ENCODE data around the gene PLA2G6. TPM values are rescaled to one million over a fixed set of nuclear protein-coding genes. Genes with fewer than 3 reads are reported as not detected.

Gene PLA2G6
- total RNA-seq, 1 donor from 2014 or later, result 41.6 TPM

GRCh38 chr22:38071421-38072321, 110.0 kb downstream of the PLA2G6 start:
- no peak overlapping the region for H3K27ac Mint-ChIP-seq (ENCODE audit: unreplicated experiment)
- H3K4me1 Mint-ChIP-seq (ENCODE audit: unreplicated experiment), result peaks cover 10% of the 10 kb centered on the region
- TF ChIP-seq CTCF (IDR thresholded peaks at IDR 0.05), result no peak
- H3K4me3 Mint-ChIP-seq (ENCODE audit: unreplicated experiment), result no peak overlapping the region
- H3K27me3 Mint-ChIP-seq (ENCODE audit: unreplicated experiment), result no peaks in the 10 kb centered on the region
- DNase-seq (ENCODE audit: extremely low spot score, unreplicated experiment), result no peak
- H3K36me3 Mint-ChIP-seq (ENCODE audit: unreplicated experiment), result peaks cover 7% of the 10 kb centered on the region
- H3K9me3 Mint-ChIP-seq (ENCODE audit: unreplicated experiment), result no peaks in the 10 kb centered on the region

- TF ChIP-seq CTCF (IDR thresholded peaks at IDR 0.05), result no peak
- peaks cover 9% of the 10 kb centered on the region for H3K36me3 Mint-ChIP-seq (ENCODE audit: unreplicated experiment)
- no peak for DNase-seq (ENCODE audit: extremely low spot score, unreplicated experiment)
- no peaks in the 10 kb centered on the region for H3K27me3 Mint-ChIP-seq (ENCODE audit: unreplicated experiment)
- H3K9me3 Mint-ChIP-seq (ENCODE audit: unreplicated experiment), result no peaks in the 10 kb centered on the region
- peaks cover 10% of the 10 kb centered on the region for H3K4me1 Mint-ChIP-seq (ENCODE audit: unreplicated experiment)
- H3K27ac Mint-ChIP-seq (ENCODE audit: unreplicated experiment), result peak overlapping the region; percentile 81
- no peak overlapping the region for H3K4me3 Mint-ChIP-seq (ENCODE audit: unreplicated experiment)
These were observed 111.2 kb downstream of the PLA2G6 start for GRCh38 chr22:38070250-38070921.

GRCh38 chr22:38069372-38070249, 112.0 kb downstream of the PLA2G6 start:
- H3K9me3 Mint-ChIP-seq (ENCODE audit: unreplicated experiment), result no peaks in the 10 kb centered on the region
- H3K4me1 Mint-ChIP-seq (ENCODE audit: unreplicated experiment), result peaks cover 10% of the 10 kb centered on the region
- TF ChIP-seq CTCF (IDR thresholded peaks at IDR 0.05), result peak; percentile 80
- H3K27ac Mint-ChIP-seq (ENCODE audit: unreplicated experiment), result peak overlapping the region; percentile 81
- DNase-seq (ENCODE audit: extremely low spot score, unreplicated experiment), result no peak
- H3K36me3 Mint-ChIP-seq (ENCODE audit: unreplicated experiment), result peaks cover 11% of the 10 kb centered on the region
- H3K27me3 Mint-ChIP-seq (ENCODE audit: unreplicated experiment), result no peaks in the 10 kb centered on the region
- H3K4me3 Mint-ChIP-seq (ENCODE audit: unreplicated experiment), result no peak overlapping the region

- Mint-ChIP-seq H3K9me3 (ENCODE audit: unreplicated experiment) (no peaks in the 10 kb centered on the region), H3K36me3 (ENCODE audit: unreplicated experiment) (peaks cover 12% of the 10 kb centered on the region), H3K27me3 (ENCODE audit: unreplicated experiment) (no peaks in the 10 kb centered on the region), H3K4me1 (ENCODE audit: unreplicated experiment) (peaks cover 10% of the 10 kb centered on the region), H3K4me3 (ENCODE audit: unreplicated experiment) (no peak overlapping the region), H3K27ac (ENCODE audit: unreplicated experiment) (peak overlapping the region; percentile 81)
- TF ChIP-seq CTCF (IDR thresholded peaks at IDR 0.05), result no peak
- DNase-seq (ENCODE audit: extremely low spot score, unreplicated experiment), result no peak
These were observed 112.8 kb downstream of the PLA2G6 start for GRCh38 chr22:38068641-38069371.

All from osteocyte (in vitro differentiated cells).